Right ventricle myocardium superior (tissue), 1 donor: Measurements from ENCODE around the gene OR2F2. TPM values are rescaled to one million over a fixed set of nuclear protein-coding genes. Genes with fewer than 3 reads are reported as not detected.

Source experiments
- ATAC-seq: fragments of 200-7000 bp; cut with Tn5 transposase; one replicate; pipeline ENCODE4 v1.9.1; 2020; ENCODE audit warnings: mild to moderate bottlenecking; ENCODE audit not compliant: poor library complexity
- DNase-seq: peaks from one replicate; pipeline ENCODE4 v3.0.0-alpha.2; 2020
- intact Hi-C: fragments of 100-400 bp; cut with DNase I; formaldehyde crosslinking; loops from one replicate; pipeline ENCODE4 v1.11.2; 2022
- total RNA-seq: library from RNA; stranded (reverse); fragmentation: NEBNext Ultra II Directional; extraction: Animal tissue kit (Norgen Biotek cat#: 25700); gene quantifications from one replicate; pipeline ENCODE4 v1.2.1, GENCODE V29; 2021
- donor health status: DM: no; HTN: yes; CAD: no; lungs with severe emphysema.

OR2F2 gene
- total RNA-seq, 1 donor from 2014 or later: not detected

GRCh38 chr7:143909863-143910262 is 25.2 kb upstream of the OR2F2 start:
- no peak for DNase-seq
- intact Hi-C loops: loop anchor here (10.0 kb wide), 1 partner anchor 115 kb away; no protein-coding TSS in a partner anchor

GRCh38 chr7:143910473-143911248 is 24.4 kb upstream of the OR2F2 start:
- intact Hi-C loops: no loop called here
- ATAC-seq (no peak), DNase-seq (no peak)

More at GRCh38 chr7:143909863-143910262, 25.2 kb upstream of the OR2F2 start:
- no peak for ATAC-seq

GRCh38 chr7:143913945-143914615 is 21.0 kb upstream of the OR2F2 start:
- intact Hi-C loops: no loop called here
- ATAC-seq (no peak), DNase-seq (no peak)

- DNase-seq (no peak), ATAC-seq (no peak)
- intact Hi-C loops: no loop called here
Observed at GRCh38 chr7:143914938-143915652, 19.9 kb upstream of the OR2F2 start.

- intact Hi-C loops: no loop called here
- no peak for DNase-seq
- no peak for ATAC-seq
Observed at GRCh38 chr7:143924851-143925250, 10.2 kb upstream of the OR2F2 start.

- no peak for ATAC-seq
Observed at GRCh38 chr7:143929224-143929920, 5.7 kb upstream of the OR2F2 start.

GRCh38 chr7:143931739-143932138 is 3.3 kb upstream of the OR2F2 start:
- DNase-seq (no peak), ATAC-seq (no peak)
- intact Hi-C loops: no loop called here

More at GRCh38 chr7:143929224-143929920, 5.7 kb upstream of the OR2F2 start:
- intact Hi-C loops: no loop called here
- DNase-seq: no peak

- ATAC-seq: no peak
- DNase-seq: no peak
- intact Hi-C loops: no loop called here
Observed at GRCh38 chr7:143936087-143937009, 1.3 kb downstream of the OR2F2 start.

- ATAC-seq: no peak
- intact Hi-C loops: no loop called here
- no peak for DNase-seq
Observed at GRCh38 chr7:143938379-143939243, 3.6 kb downstream of the OR2F2 start.

- no peak for DNase-seq
- intact Hi-C loops: no loop called here
- ATAC-seq: no peak
Observed at GRCh38 chr7:143945423-143945822, 10.4 kb downstream of the OR2F2 start.

GRCh38 chr7:143947111-143947510 is 12.1 kb downstream of the OR2F2 start:
- DNase-seq (no peak), ATAC-seq (no peak)
- intact Hi-C loops: no loop called here

- DNase-seq (no peak), ATAC-seq (no peak)
- intact Hi-C loops: no loop called here
Observed at GRCh38 chr7:143948733-143949132, 13.7 kb downstream of the OR2F2 start.

- DNase-seq (no peak), ATAC-seq (no peak)
- intact Hi-C loops: no loop called here
Observed at GRCh38 chr7:143953421-143953820, 18.4 kb downstream of the OR2F2 start.

GRCh38 chr7:143954135-143954534 is 19.1 kb downstream of the OR2F2 start:
- intact Hi-C loops: no loop called here
- ATAC-seq: no peak
- no peak for DNase-seq

- DNase-seq: no peak
- intact Hi-C loops: no loop called here
Observed at GRCh38 chr7:143954544-143954943, 19.5 kb downstream of the OR2F2 start, which contains the start of gene OR2F1. Gene OR2F1, plus strand, starts transcription at chr7:143954844. Its CDS starts 5,127 bp downstream, at chr7:143959971.

GRCh38 chr7:143958781-143959180 is 23.7 kb downstream of the OR2F2 start:
- no peak for DNase-seq
- no peak for ATAC-seq
- intact Hi-C loops: no loop called here

More at GRCh38 chr7:143954544-143954943, 19.5 kb downstream of the OR2F2 start, which contains the start of gene OR2F1:
- no peak for ATAC-seq
